Ovary (tissue), 9 donors: ENCODE results near the gene PCSK5. TPM values are rescaled to one million over a fixed set of nuclear protein-coding genes. Genes with fewer than 3 reads are reported as not detected.
A peak's percentile ranks its signal among the peaks of the same experiment; 100 is the strongest.

Source experiments
- DNase-seq, 5 donors: peaks; one replicate each; pipeline ENCODE4 v3.0.0-alpha.2; 2019 to 2020
- H3K27ac ChIP-seq, 2 donors: fragments of 200-600 bp; one replicate each; pipeline versions ENCODE4 v1.5.1 to v1.8.0; 2019 to 2022
- H3K27me3 ChIP-seq: fragments of 200-600 bp; one replicate; pipeline ENCODE4 v1.8.0; 2022
- H3K36me3 ChIP-seq: fragments of 200-600 bp; sonication (generic); one replicate; pipeline ENCODE4 v1.5.1; 2019
- H3K4me1 ChIP-seq: one replicate; pipeline ENCODE4 v1.8.1; 2013; ENCODE audit warnings: mild to moderate bottlenecking, moderate library complexity; ENCODE audit not compliant: insufficient read depth
- H3K4me3 ChIP-seq: fragments of 200-600 bp; sonication (generic); one replicate; pipeline ENCODE4 v1.5.1; 2017
- H3K9me3 ChIP-seq, 2 donors: fragments of 200-600 bp in 1 of 2; sonication (generic) in 1 of 2; one replicate each; pipeline versions ENCODE4 v1.5.1 to v1.8.1; 2013 to 2019; ENCODE audit warnings: mild to moderate bottlenecking in 1 of 2, moderate library complexity in 1 of 2
- CTCF ChIP-seq, 3 donors: fragments of 450-650 bp in 2 of 3; fragments of 200-600 bp in 1 of 3; IDR thresholded peaks; one replicate each; pipeline versions ENCODE4 v1.5.1 to v1.8.0; 2016 to 2022; ENCODE audit warnings: antibody characterized with exemption in 3 of 3, mild to moderate bottlenecking in 1 of 3
- EP300 ChIP-seq: sonication (generic); formaldehyde crosslinking; IDR thresholded peaks from one replicate; pipeline ENCODE4 v1.6.1; 2017; ENCODE audit warnings: antibody characterized with exemption
- POLR2A ChIP-seq: fragments of 450-650 bp; IDR thresholded peaks from one replicate; pipeline ENCODE4 v1.6.1; 2017; ENCODE audit warnings: antibody characterized with exemption, mild to moderate bottlenecking, moderate library complexity
- WGBS, 3 donors: extraction: QIAGEN DNeasy Blood & Tissue Kit in 1 of 3; methylation state at CpG; one replicate each; pipeline versions ENCODE4 v1.1.5 to v1.1.7; 2013 to 2017; 5-methylcytosine and 5-hydroxymethylcytosine counted together
- intact Hi-C, 4 donors: fragments of 100-400 bp; cut with DNase I; formaldehyde crosslinking; loops; one replicate each; pipeline versions ENCODE4 v1.11.0 to v1.15.1; 2022 to 2023
- polyA plus RNA-seq, 2 donors: library from polyadenylated mRNA; stranded (reverse); fragments of 200-250 nt in 1 of 2; fragments of 350-450 nt in 1 of 2; fragmentation: Illumina TruSeq in 1 of 2; extraction: RNeasy Lipid Tissue Mini Kit (QIAGEN cat#74804) in 1 of 2; gene quantifications; one replicate each; pipeline ENCODE4 v1.2.3, GENCODE V29; 2013 to 2014
- total RNA-seq, 7 donors: library from RNA; depleted of rRNA in 2 of 7; stranded (reverse); fragments of >200 nt in 2 of 7; fragmentation: NEBNext Ultra II Directional in 3 of 7; extraction: Animal tissue kit (Norgen Biotek cat#: 25700) in 3 of 7; gene quantifications; one replicate each; pipeline versions ENCODE4 v1.1.0 to v1.2.4, GENCODE V29; 2016 to 2023
- donor health status: DM: no; HTN: no; CAD: no; lungs with moderate emphysema.
- donor health status: DM: no; HTN: no; CAD: no.
- donor health status: Bipolar disorder and iron deficiency.
- donor health status: DM: yes; HTN: yes; CAD: no.
- donor health status: DM: no; HTN: no; CAD: no.
- donor health status: DM: yes; HTN: yes; CAD: no.

Gene PCSK5
- total and polyA plus RNA-seq, 9 donors: 12.7 to 41.8 (median 28.3) TPM

GRCh38 chr9:75956161-75956560 lies 65.7 kb downstream of the PCSK5 start:
- H3K4me1 ChIP-seq: peaks cover 7% of the 10 kb centered on the region
- H3K36me3 ChIP-seq: no peaks in the 10 kb centered on the region
- no peaks in the 10 kb centered on the region for H3K9me3 ChIP-seq
- H3K27ac ChIP-seq: no peak overlapping the region
- no peaks in the 10 kb centered on the region for H3K27me3 ChIP-seq
- H3K4me3 ChIP-seq: no peak overlapping the region
- 98 to 100% (median 99%) methylated on average over 1 of the region's 1 CpG for WGBS, 3 donors
- no peak for DNase-seq
- no peak for TF ChIP-seq CTCF (IDR thresholded peaks at IDR 0.05)
- TF ChIP-seq EP300: no peak
- TF ChIP-seq POLR2A: no peak
- intact Hi-C loops: no loop called here

GRCh38 chr9:75957116-75957515 lies 66.6 kb downstream of the PCSK5 start:
- intact Hi-C loops: no loop called here
- no peak for DNase-seq
- Histone ChIP-seq H3K4me1 (peaks cover 9% of the 10 kb centered on the region), H3K27ac (no peak overlapping the region), H3K27me3 (no peaks in the 10 kb centered on the region), H3K4me3 (no peak overlapping the region), H3K36me3 (no peaks in the 10 kb centered on the region), H3K9me3 (no peaks in the 10 kb centered on the region)
- TF ChIP-seq POLR2A: no peak
- TF ChIP-seq CTCF (IDR thresholded peaks at IDR 0.05): no peak
- TF ChIP-seq EP300: no peak
- WGBS, 3 donors: 77 to 87% (median 77%) methylated on average over 3 of the region's 3 CpGs

GRCh38 chr9:75958226-75958625 lies 67.8 kb downstream of the PCSK5 start:
- no peak for DNase-seq
- Histone ChIP-seq H3K4me3 (no peak overlapping the region), H3K4me1 (peaks cover 11% of the 10 kb centered on the region), H3K27ac (no peak overlapping the region), H3K36me3 (no peaks in the 10 kb centered on the region), H3K27me3 (no peaks in the 10 kb centered on the region), H3K9me3 (no peaks in the 10 kb centered on the region)
- intact Hi-C loops: no loop called here
- TF ChIP-seq EP300: no peak
- no peak for TF ChIP-seq POLR2A
- no peak for TF ChIP-seq CTCF (IDR thresholded peaks at IDR 0.05)
- 41 to 56% (median 55%) methylated on average over 3 of the region's 3 CpGs for WGBS, 3 donors

GRCh38 chr9:75960551-75960950 lies 70.1 kb downstream of the PCSK5 start:
- no peak overlapping the region for H3K27ac ChIP-seq
- TF ChIP-seq CTCF (IDR thresholded peaks at IDR 0.05) (no peak), EP300 (no peak), POLR2A (no peak)
- intact Hi-C loops: no loop called here
- peaks cover 11% of the 10 kb centered on the region for H3K4me1 ChIP-seq
- no peaks in the 10 kb centered on the region for H3K9me3 ChIP-seq
- H3K27me3 ChIP-seq: no peaks in the 10 kb centered on the region
- H3K36me3 ChIP-seq: no peaks in the 10 kb centered on the region
- WGBS, 3 donors: 11 to 24% (median 18%) methylated on average over 6 of the region's 6 CpGs
- peak in 2 of 5 donors; percentile 21 to 34 for DNase-seq
- H3K4me3 ChIP-seq: no peak overlapping the region
